GM18526 (cell line): Measurements from ENCODE around the gene USP33.

Source experiments
- POLR2A ChIP-seq: IDR thresholded peaks from 3 replicates; pipeline ENCODE4 v1.6.1; 2011; ENCODE audit not compliant: insufficient read length; ENCODE audit errors: extremely low read depth

USP33 gene

DNA sequence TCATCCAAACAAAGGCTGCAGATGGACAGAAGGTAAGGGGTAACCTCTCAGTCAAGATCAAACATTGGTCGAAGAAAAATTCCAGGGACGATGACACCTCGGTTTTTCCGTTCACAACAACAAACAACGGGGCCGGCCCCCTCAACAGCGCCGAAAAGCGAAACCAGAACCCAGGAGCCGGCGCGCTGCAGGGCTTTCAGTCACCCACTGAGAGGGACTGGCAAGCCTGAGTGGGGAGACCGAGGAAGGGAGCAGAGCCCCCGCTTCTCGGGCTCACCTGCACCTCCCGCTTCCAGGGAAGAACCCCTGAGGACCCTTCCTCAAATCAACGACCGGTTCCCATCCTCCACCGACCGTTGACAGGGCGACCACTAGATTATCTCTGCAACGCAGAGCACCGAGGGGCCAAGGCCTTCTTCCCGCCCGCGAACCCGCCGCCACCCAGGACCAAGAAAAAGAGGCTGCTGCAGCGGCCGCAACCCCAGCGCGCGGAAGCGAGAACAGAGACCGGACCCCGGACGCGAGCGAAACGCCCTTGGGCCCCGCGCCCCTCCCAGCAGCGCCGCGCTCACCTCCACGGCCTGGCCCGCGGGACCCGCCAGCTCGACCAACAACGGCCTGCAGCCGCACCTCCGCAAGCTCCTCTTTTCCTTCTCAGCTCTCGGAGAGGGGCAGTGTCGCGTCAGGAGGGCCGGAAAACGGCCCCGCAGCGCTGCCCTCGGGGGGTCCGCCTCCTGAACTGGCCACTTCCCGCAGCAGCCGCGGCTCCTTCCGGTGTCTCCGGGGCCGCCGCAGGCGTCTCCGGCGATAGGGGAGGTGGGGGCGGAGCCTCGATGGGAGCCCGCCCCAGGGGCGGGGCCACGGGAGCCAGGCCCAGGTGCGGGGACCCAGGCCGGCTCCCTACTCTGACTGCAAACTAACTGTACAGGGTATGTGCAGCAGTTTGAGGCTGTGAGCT is at the start of gene USP33:
Gene USP33 (minus strand): TSS at position 782 of the 958 bp plus-strand sequence. CDS start 18,155 bp downstream, outside the sequence.
- TF ChIP-seq POLR2A = peak; percentile 68

DNA sequence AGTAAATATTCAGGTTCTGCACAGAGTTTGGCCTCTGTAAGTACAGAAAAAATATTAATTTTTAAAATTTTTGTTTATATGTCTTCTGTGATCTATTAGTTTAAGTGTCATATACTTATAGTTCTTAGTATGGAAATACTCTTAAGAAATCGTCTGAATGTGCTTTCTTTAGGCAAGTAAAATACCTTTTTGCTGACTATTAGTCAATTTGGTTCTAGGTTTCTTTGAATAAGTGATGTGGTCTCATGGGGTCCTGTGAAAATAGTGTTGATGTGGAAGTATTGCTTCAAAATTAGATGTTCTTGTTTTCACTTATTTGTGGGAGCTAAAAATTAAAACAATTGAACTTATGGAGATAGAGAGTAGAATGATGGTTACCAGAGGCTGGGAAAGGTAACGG is 43.7 kb upstream of the USP33 start:
- no peak for TF ChIP-seq POLR2A

DNA sequence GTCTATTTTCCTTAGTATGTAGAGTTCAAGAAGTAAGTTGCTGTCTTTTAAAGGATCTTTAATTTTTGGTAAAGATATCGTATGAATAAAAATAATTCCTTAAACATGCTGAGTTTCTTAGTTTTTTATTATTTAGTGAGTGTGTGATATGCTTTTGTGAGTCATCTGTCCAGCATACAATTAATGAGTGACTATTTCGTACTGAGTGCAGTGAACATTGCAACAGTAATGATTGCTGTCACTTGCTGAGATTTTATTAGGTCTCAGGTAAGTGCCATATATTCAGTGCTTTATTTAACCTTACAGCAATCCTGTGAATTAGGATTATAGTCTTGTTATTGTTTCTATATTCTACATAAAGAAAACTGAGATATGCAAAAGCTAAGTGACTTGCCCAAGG is 42.4 kb upstream of the USP33 start:
- TF ChIP-seq POLR2A = no peak

DNA sequence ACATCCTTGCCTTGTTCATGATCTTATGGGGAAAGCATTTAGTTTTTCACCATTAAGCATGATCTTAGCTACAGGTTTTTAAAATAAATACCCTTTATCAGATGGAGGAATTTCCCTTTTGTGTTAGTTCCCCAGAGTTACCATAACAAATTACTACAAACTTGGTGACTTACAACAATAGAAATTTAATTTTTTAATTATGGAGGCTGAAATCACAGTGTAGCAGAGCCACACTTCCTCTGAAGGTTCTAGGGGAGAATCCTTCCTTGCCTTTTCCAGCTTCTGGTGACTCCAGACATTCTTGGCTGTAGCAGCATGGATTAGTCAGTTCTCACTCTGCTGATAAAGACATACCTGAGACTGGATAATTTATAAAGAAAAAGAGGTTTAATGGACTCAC is 38.3 kb upstream of the USP33 start:
- TF ChIP-seq POLR2A = no peak

DNA sequence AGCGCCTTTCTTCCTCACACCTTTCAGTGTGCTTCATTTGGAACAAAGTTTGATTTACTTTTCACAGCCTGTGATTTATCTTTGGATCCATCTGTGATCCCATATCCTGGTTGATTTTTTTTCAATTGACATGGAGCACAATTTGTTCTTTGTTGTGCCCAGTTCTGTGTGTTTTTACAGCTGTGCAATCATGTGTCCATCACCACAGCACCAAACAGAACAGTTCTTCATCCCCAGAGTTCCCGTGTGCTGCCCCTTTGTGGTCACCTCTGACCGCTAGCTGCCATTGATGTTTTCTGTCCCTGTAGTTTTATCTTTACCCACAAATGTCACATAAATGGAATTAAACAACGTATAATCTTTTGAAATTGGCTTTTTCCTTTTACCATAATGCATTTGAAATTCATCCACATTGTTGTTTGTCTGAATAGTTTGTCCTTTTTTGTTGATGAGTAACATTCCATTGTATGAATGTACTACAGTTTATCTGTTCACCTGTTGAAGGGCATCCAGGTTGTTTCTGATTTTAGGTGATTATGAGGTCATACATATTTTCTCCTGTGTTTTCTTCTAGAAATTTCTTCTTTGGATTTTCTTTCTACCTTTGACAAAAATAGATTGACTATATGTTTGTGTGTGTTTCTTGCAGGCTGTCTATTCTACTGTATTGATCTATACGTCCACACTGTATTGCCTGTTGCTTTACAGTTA is 37.2 kb upstream of the USP33 start:
- TF ChIP-seq POLR2A = no peak

DNA sequence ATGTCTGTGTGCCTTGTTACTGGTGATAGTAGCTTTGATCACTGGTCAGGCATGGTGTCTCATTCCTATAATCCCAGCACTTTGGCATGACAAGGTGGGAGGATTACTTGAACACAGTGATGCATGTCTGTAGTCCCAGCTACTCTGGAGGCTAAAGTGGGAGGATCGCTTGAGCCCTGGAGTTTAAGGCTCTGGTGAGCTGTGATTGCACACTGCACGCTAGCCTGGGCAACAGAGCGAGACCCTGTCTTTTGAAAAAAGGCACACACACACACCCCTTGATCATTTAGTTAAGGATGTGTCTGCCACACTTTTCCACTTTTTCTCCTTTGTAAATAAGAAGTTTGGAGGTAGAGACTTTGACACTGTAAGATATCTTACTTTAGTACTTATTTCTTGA is 34.9 kb upstream of the USP33 start:
- no peak for TF ChIP-seq POLR2A

DNA sequence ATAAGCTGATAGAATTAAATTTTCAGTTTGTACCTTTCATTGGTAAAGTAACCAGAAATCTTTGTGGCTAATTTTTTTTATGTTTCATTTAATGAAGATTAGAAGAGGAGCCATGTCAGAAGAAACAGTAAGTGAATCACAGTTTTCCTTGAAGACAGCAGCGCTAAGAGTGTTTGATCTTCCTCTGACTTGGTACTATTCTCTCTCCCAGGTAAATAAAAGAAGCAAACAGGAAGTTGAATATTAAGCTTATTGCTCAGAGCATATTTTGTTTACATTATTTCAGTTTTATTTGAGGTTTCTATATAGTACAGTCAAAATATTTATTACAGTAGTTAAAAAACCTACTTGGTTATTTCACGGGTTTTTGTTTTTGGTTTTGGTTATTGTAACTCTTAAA is 23.5 kb upstream of the USP33 start:
- TF ChIP-seq POLR2A = no peak

DNA sequence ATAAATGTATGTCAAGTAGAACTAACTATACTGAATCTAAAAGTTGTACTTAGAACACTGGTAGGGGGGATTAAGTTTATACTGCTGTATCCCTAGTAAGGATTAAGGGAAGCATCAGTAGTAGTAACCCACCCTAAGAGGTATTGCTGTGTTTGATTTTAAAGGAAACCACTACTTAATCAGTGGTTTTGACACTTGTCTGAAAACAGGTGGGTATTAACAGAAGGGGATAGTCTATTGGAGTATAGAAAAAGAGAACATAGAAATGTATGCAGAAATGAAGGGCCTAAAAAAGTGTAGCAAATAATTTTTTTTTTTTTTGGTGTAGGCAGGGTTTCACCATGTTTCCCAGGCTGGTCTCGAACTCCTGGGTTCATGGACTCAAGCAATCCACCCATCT is 22.0 kb upstream of the USP33 start:
- no peak for TF ChIP-seq POLR2A

DNA sequence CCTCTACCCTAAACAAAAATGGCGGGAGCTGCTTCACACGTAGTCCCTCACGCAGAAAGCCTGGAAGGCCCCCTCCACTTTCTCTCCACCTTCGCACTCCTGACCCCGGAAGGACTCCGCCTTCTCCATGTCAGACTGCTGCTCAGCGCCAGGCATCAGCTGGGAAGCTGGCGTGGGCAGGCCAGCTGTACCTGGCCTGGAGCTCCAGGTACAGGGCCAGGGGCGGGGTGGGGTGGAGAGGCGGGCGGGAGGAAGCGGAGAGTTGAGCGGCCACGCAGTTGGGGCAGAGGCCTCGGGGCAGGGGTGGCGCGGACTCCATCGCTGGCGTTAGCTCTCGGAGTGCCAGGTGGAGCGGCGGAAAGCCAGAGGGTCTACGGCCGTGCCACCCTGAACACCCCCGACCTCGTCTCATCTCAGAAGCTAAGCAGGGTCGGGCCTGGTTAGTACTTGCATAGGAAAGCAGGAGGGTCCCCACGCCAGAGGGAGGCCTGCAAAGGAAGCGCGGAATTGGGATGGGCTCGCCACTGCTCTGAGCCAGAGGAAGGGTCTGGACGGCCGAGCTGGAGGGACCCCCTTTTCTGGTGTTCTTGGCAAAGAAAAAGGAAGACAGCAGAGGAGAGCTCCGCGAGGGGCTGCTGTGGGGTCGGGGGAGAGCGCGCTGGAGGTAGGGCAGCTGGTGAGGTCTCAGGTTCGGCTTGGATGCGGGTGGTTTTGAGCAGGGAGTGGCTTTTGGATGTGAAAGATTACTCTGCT is 20.1 kb upstream of the USP33 start, which contains the start of gene MIGA1:
Gene MIGA1 (plus strand): TSS at position 121 of the 753 bp plus-strand sequence. CDS start 3,604 bp downstream, outside the sequence.
- TF ChIP-seq POLR2A = peak; percentile 59

DNA sequence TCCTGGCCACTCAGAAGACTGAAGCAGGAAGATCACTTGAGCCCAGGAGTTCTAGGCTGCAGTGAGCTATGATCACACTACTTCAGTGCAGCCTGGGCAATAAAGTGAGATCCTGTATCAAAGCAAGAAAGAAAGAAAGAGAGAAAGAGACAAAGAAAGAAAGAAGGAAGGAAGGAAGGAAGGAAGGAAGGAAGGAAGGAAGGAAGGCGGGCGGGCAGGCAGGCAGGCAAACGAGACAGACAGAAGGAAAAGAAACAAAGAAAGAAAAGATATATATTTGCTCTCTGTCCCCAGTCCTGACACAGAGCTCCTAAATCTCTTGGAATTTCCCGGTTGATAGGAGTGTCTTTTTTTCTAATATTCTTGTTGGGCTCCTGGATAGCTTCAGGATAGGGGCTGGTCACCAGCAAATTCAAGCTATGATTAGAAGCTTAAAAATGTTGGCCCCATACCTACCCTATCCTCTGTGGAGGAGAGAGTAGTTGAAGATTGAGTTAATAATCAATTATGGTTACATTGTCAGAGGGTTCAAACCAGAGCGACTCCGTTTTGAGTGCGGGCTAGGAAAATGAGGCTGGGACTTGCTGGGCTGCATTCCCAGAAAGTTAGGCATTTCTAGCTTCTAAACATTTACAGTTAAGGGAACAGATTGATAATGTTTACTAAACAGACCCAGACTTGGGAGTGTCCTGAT is 16.5 kb upstream of the USP33 start:
- TF ChIP-seq POLR2A = no peak

DNA sequence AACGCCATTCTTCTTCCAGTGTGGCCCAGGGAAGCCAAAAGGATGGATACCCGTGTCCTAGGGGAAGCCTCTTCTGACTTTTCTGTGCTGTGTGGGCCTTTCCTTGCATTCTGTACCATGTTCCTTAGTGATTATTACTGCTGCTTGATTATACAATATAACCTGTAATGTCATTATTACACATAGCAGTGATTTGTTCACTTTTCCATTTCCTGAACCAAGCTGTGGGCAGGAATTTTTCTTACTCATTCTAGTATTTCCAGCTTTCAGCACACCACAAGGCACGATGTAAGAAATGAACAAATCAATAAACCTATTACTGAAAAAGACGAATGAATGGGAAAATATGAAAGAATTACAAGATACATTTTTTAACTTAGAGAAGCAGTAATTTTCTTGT is 8.4 kb upstream of the USP33 start:
- TF ChIP-seq POLR2A = no peak

DNA sequence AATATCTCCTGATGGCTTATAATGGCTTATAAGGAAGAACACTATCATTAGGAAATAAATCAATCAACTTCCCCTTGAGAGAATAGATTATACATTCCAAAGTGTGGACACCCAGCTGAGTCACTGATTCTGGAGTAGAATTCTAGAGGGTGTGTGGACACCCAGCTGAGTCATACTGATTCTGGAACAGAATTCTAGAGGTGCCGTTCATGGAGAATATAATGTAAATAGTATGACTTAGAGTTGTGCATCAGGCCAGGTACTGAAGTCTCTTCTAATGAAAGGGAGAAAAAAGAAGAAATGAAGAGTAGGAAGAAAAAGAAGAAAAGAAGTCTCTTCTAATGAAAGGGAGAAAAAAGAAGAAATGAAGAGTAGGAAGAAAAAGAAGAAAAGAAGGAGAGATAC is 2.4 kb upstream of the USP33 start:
- TF ChIP-seq POLR2A = no peak

DNA sequence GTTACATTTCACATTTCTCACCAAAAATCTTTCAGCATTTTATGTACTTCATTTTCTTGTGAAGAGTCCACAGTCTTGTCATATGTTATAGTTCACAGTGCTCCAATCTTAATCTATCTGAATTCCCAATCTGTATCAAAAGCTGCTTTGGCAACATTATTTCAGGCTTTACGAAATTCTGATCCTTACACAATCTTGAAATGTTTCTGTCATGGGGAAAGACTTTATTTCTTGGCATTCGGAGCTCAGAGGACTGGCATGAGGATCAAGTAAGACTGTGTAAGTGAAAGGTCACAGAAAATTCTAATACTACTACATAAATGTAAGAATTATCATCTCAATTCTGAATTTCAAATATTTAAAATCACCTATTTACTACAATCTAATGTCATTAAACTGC is 2.0 kb downstream of the USP33 start:
- no peak for TF ChIP-seq POLR2A

DNA sequence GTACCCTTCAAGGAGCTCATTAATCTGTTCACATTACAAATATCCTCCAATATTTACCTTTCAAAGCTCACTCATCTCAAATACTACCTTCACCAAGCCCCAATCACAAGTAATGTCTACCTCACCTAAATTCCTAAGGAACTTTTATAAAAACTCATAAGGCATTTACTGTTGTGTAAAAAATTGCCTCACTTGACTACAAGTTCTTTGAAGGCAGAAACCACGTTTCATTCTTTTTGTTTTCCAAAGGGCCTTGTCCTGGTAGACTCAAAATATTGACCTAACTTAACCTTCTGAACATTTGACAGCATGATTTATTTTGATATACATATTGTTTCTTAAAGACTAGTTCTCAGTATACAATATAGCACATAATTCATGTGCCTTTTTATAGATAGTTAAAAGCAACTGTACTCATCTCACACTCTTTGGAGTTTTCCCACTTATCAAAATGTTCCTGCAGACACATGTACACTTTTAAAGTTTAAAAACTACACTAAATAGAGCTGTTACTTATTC is 2.5 kb downstream of the USP33 start:
- TF ChIP-seq POLR2A = no peak
